ENCODE results near the gene C21orf58. TPM values are rescaled to one million over a fixed set of nuclear protein-coding genes. Genes with fewer than 3 reads are reported as not detected.

C21orf58 gene
- polyA plus RNA-seq, 1 of the 3 experiments (the other 2 are of a cell fraction) = 9.7 TPM

DNA sequence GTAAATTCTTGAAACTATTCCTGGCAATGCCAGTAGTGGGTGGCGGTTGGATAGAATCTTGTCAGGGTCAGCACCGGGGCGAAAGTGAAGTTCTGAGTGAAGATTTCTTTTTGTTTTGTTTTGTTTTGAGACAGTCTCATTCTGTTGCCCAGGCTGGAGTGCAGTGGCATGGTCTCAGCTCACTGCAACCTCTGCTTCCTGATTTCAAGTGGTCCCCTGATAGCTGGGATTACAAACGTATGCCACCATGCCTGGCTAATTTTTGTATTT, 33.6 kb upstream of the C21orf58 start:
- CTCF ChIA-PET = no interaction called here

More for the DNA sequence above, 33.6 kb upstream of the C21orf58 start:
- Histone ChIP-seq H3K27ac (ENCODE audit: low read depth in 2 of 2, low read length in 1 of 2) (no peak overlapping the region), H2AFZ (ENCODE audit: low read depth) (no peak overlapping the region), H3K9me2 (no peaks in the 10 kb centered on the region), H3K9me3 (no peaks in the 10 kb centered on the region), H3K4me2 (no peak overlapping the region), H3K9ac (no peak overlapping the region), H3K36me3 (replicated peaks in 1 of 2; ENCODE audit: control insufficient read depth in 1 of 2, insufficient read depth in 2 of 2, low read length in 1 of 2) (peaks cover 25 to 50% of the 10 kb centered on the region in 2 experiments), H3K27me3 (ENCODE audit: insufficient read depth) (no peaks in the 10 kb centered on the region), H4K20me1 (ENCODE audit: insufficient read depth) (no peaks in the 10 kb centered on the region), H3F3A (replicated peaks; ENCODE audit: insufficient read depth) (no peaks in the 10 kb centered on the region), H3K4me1 (ENCODE audit: control insufficient read depth in 1 of 2, insufficient read depth in 2 of 2, low read depth in 1 of 2, low read length in 1 of 2) (no peaks in the 10 kb centered on the region), H3K79me2 (ENCODE audit: insufficient read depth) (0 out of 2 replicates have a peak, but pooled peaks cover 4% of the 10 kb centered on the region), H3K4me3 (ENCODE audit: low read depth in 2 of 2, low read length in 1 of 2) (no peak overlapping the region)
- WGBS (ENCODE audit: low lambda C conversion rate) = 88% methylated on average over 4 of the region's 4 CpGs
- DNase-seq = no peak
- POLR2A ChIA-PET = no interaction called here
- TF ChIP-seq EP300 (IDR thresholded peaks at IDR 0.05; ENCODE audit: borderline replicate concordance in 1 of 2, low read depth in 1 of 2, low read length in 1 of 2) (no peak), MXI1 (IDR thresholded peaks at IDR 0.05; ENCODE audit: low read depth, low read length) (no peak), CTCF (IDR thresholded peaks at IDR 0.05) (no peak), RFX5 (IDR thresholded peaks at IDR 0.05; ENCODE audit: low read length) (no peak), NRF1 (IDR thresholded peaks at IDR 0.05; ENCODE audit: low read depth, low read length) (no peak), GABPA (IDR thresholded peaks at IDR 0.05; ENCODE audit: low read depth) (no peak), SIN3A (IDR thresholded peaks at IDR 0.05; ENCODE audit: borderline replicate concordance, low read depth, low read length) (no peak), CHD2 (IDR thresholded peaks at IDR 0.05; ENCODE audit: low read length, partially characterized antibody) (no peak), IRF3 (IDR thresholded peaks at IDR 0.05; ENCODE audit: low read depth, low read length) (no peak), TAF1 (IDR thresholded peaks at IDR 0.05; ENCODE audit: borderline replicate concordance, low read depth, low read length) (no peak), MAX (IDR thresholded peaks at IDR 0.05; ENCODE audit: low read depth) (no peak), NFIC (IDR thresholded peaks at IDR 0.05; ENCODE audit: borderline replicate concordance) (no peak), FOXM1 (IDR thresholded peaks at IDR 0.05; ENCODE audit: low read depth) (no peak), TCF12 (IDR thresholded peaks at IDR 0.05) (no peak)
- TF ChIP-seq, protein P1, sequence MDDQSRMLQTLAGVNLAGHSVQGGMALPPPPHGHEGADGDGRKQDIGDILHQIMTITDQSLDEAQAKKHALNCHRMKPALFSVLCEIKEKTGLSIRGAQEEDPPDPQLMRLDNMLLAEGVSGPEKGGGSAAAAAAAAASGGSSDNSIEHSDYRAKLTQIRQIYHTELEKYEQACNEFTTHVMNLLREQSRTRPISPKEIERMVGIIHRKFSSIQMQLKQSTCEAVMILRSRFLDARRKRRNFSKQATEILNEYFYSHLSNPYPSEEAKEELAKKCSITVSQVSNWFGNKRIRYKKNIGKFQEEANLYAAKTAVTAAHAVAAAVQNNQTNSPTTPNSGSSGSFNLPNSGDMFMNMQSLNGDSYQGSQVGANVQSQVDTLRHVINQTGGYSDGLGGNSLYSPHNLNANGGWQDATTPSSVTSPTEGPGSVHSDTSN (IDR thresholded peaks at IDR 0.05) = no peak
